Smooth muscle cell (in vitro differentiated cells): ENCODE results near the gene RHBDD3. TPM values are rescaled to one million over a fixed set of nuclear protein-coding genes. Genes with fewer than 3 reads are reported as not detected.

ENCODE experiments used
- DNase-seq: peaks from one replicate; lab custom pipeline; 2025; ENCODE audit not compliant: unreplicated experiment; lab: John Stamatoyannopoulos, UW
- H2AFZ ChIP-seq: fragments of 200-600 bp; sonication (generic); 2 replicates; pipeline ENCODE4 v1.6.0; 2016; ENCODE audit warnings: antibody characterized with exemption, low read depth, mild to moderate bottlenecking
- H3F3A ChIP-seq: fragments of 200-600 bp; sonication (generic); 2 replicates; pipeline ENCODE4 v1.6.0; 2017; ENCODE audit warnings: antibody characterized with exemption, low read depth
- H3K27ac ChIP-seq: fragments of 200-600 bp; sonication (generic); 2 replicates; pipeline ENCODE4 v1.5.1; 2016; ENCODE audit warnings: low read depth, mild to moderate bottlenecking
- H3K27me3 ChIP-seq: fragments of 200-600 bp; sonication (generic); 2 replicates; pipeline ENCODE4 v1.6.1; 2016; ENCODE audit warnings: low read depth, mild to moderate bottlenecking
- H3K36me3 ChIP-seq: fragments of 200-600 bp; sonication (generic); 2 replicates; pipeline ENCODE4 v1.5.1; 2016; ENCODE audit warnings: low read depth
- H3K4me1 ChIP-seq: fragments of 200-600 bp; sonication (generic); 2 replicates; pipeline ENCODE4 v1.5.1; 2016; ENCODE audit warnings: low read depth
- H3K4me2 ChIP-seq: fragments of 200-600 bp; sonication (generic); 2 replicates; pipeline ENCODE4 v1.6.0; 2016; ENCODE audit warnings: mild to moderate bottlenecking
- H3K4me3 ChIP-seq: fragments of 200-600 bp; sonication (generic); 2 replicates; pipeline ENCODE4 v1.5.1; 2016; ENCODE audit warnings: mild to moderate bottlenecking
- H3K79me2 ChIP-seq: fragments of 200-600 bp; sonication (generic); 2 replicates; pipeline ENCODE4 v1.6.0; 2016; ENCODE audit warnings: low read depth, mild to moderate bottlenecking
- H3K9ac ChIP-seq: fragments of 200-600 bp; sonication (generic); 2 replicates; pipeline ENCODE4 v1.6.0; 2016; ENCODE audit warnings: low read depth
- H3K9me3 ChIP-seq: fragments of 200-600 bp; sonication (generic); replicated peaks from 2 replicates; pipeline ENCODE4 v1.5.1; 2016; ENCODE audit warnings: low read depth
- H4K20me1 ChIP-seq: fragments of 200-600 bp; sonication (generic); 2 replicates; pipeline ENCODE4 v1.6.0; 2016; ENCODE audit warnings: low read depth
- CTCF ChIP-seq: fragments of 200-600 bp; sonication (generic); IDR thresholded peaks from 2 replicates; pipeline ENCODE4 v1.5.1; 2017; ENCODE audit warnings: borderline replicate concordance, mild to moderate bottlenecking, antibody characterized with exemption; ENCODE audit not compliant: insufficient read depth, poor library complexity, severe bottlenecking
- WGBS: methylation state at CpG from one replicate; pipeline ENCODE4 v1.1.7; 2016; ENCODE audit warnings: low lambda C conversion rate; 5-methylcytosine and 5-hydroxymethylcytosine counted together
- polyA plus RNA-seq: library from polyadenylated mRNA; unstranded; fragments of >200 nt; fragmentation: Nextera tagmentation; extraction: Ambion mirVana; gene quantifications from 2 replicates; pipeline ENCODE4 v1.2.1, GENCODE V29; 2016
- total RNA-seq: library from RNA; depleted of rRNA; stranded (reverse); fragments of >200 nt; gene quantifications from 2 replicates; pipeline ENCODE4 v1.2.3, GENCODE V29; 2014

The RHBDD3 gene
- total and polyA plus RNA-seq, 2 experiments from 2014 or later, result 16.5 to 39.1 TPM

GRCh38 chr22:29216011-29216872 lies 51.5 kb downstream of the RHBDD3 start:
- Histone ChIP-seq H3K4me2 (no peak overlapping the region), H3K9me3 (no peaks in the 10 kb centered on the region), H3F3A (no peaks in the 10 kb centered on the region), H3K79me2 (no peaks in the 10 kb centered on the region), H3K9ac (no peak overlapping the region), H3K27me3 (no peaks in the 10 kb centered on the region), H3K27ac (no peak overlapping the region), H3K36me3 (no peaks in the 10 kb centered on the region), H2AFZ (no peak overlapping the region), H4K20me1 (no peaks in the 10 kb centered on the region), H3K4me3 (no peak overlapping the region), H3K4me1 (no peaks in the 10 kb centered on the region)
- no peak for DNase-seq
- no peak for TF ChIP-seq CTCF
- 89% methylated on average over 12 of the region's 14 CpGs for WGBS

- WGBS, result 93% methylated on average over 14 of the region's 14 CpGs
- Histone ChIP-seq H3K4me2 (no peak overlapping the region), H4K20me1 (no peaks in the 10 kb centered on the region)
Observed at GRCh38 chr22:29215012-29215860, 52.5 kb downstream of the RHBDD3 start.

GRCh38 chr22:29214232-29214631 lies 53.5 kb downstream of the RHBDD3 start:
- no peaks in the 10 kb centered on the region for H3K4me1 ChIP-seq
- TF ChIP-seq CTCF, result no peak

More at GRCh38 chr22:29215012-29215860, 52.5 kb downstream of the RHBDD3 start:
- DNase-seq, result no peak
- H3K4me3 ChIP-seq, result no peak overlapping the region
- H3K9me3 ChIP-seq, result no peaks in the 10 kb centered on the region
- no peak overlapping the region for H2AFZ ChIP-seq
- H3K36me3 ChIP-seq, result no peaks in the 10 kb centered on the region
- H3K79me2 ChIP-seq, result no peaks in the 10 kb centered on the region
- TF ChIP-seq CTCF, result no peak
- H3F3A ChIP-seq, result no peaks in the 10 kb centered on the region
- no peak overlapping the region for H3K27ac ChIP-seq
- no peaks in the 10 kb centered on the region for H3K4me1 ChIP-seq
- H3K27me3 ChIP-seq, result no peaks in the 10 kb centered on the region
- H3K9ac ChIP-seq, result no peak overlapping the region

More at GRCh38 chr22:29214232-29214631, 53.5 kb downstream of the RHBDD3 start:
- Histone ChIP-seq H3K27ac (no peak overlapping the region), H3K36me3 (no peaks in the 10 kb centered on the region), H4K20me1 (no peaks in the 10 kb centered on the region), H3F3A (no peaks in the 10 kb centered on the region), H3K79me2 (no peaks in the 10 kb centered on the region), H2AFZ (no peak overlapping the region), H3K9me3 (no peaks in the 10 kb centered on the region), H3K27me3 (no peaks in the 10 kb centered on the region), H3K9ac (no peak overlapping the region), H3K4me3 (no peak overlapping the region), H3K4me2 (no peak overlapping the region)
- DNase-seq, result no peak
- WGBS, result 95% methylated on average over 6 of the region's 6 CpGs
